HAP-1 (cell line): Measurements from ENCODE around the gene PARS2.

Experiments used
- DNase-seq, 2 experiments: peaks; one replicate each; pipeline ENCODE4 v3.0.0-alpha.2; 2016 to 2020; ENCODE audit warnings: low spot score in 2 of 2
- H3K27me3 ChIP-seq: fragments of 250-450 bp; sonication (Bioruptor Pico); 2 replicates; pipeline ENCODE4 v1.5.1; 2020; ENCODE audit warnings: low read depth, mild to moderate bottlenecking, moderate library complexity
- H3K36me3 ChIP-seq: fragments of 250-450 bp; sonication (Bioruptor Pico); replicated peaks from 2 replicates; pipeline ENCODE4 v1.5.1; 2020; ENCODE audit warnings: mild to moderate bottlenecking
- H3K4me1 ChIP-seq: fragments of 250-450 bp; sonication (Bioruptor Pico); 2 replicates; pipeline ENCODE4 v1.5.1; 2020; ENCODE audit warnings: mild to moderate bottlenecking
- H3K4me3 ChIP-seq: fragments of 250-450 bp; sonication (Bioruptor Pico); 2 replicates; pipeline ENCODE4 v1.5.1; 2020; ENCODE audit warnings: mild to moderate bottlenecking, moderate library complexity
- H3K9me3 ChIP-seq: fragments of 250-450 bp; sonication (Bioruptor Pico); 2 replicates; pipeline ENCODE4 v1.5.1; 2020; ENCODE audit warnings: mild to moderate bottlenecking, moderate library complexity
- in situ Hi-C: fragments of 300-500 bp; cut with MboI; formaldehyde crosslinking; loops from 3 replicates; pipeline ENCODE4 v1.14.3; 2020; ENCODE audit warnings: low sequenced_read_pairs, inconsistent platforms, mixed read lengths

Gene PARS2

GRCh38 chr1:54764133-54764921, at the start of gene PARS2:
Gene PARS2 (minus strand): TSS chr1:54764523. CDS start chr1:54759161, 5,362 bp downstream.
- peak within 1 kb of the TSS; percentile 77 for H3K4me3 ChIP-seq
- H3K9me3 ChIP-seq = no peaks in the 10 kb centered on the region
- no peaks in the 10 kb centered on the region for H3K4me1 ChIP-seq
- no peaks in the 10 kb centered on the region for H3K27me3 ChIP-seq
- in situ Hi-C loops = no loop called here
- no peaks in the 10 kb centered on the region for H3K36me3 ChIP-seq
- DNase-seq = peak; percentile 98

GRCh38 chr1:54814126-54814498, 49.8 kb upstream of the PARS2 start:
- H3K4me1 ChIP-seq = no peaks in the 10 kb centered on the region
- H3K9me3 ChIP-seq = no peaks in the 10 kb centered on the region
- H3K36me3 ChIP-seq = no peaks in the 10 kb centered on the region
- H3K4me3 ChIP-seq = no peak overlapping the region
- in situ Hi-C loops = loop anchor here (25.0 kb wide), 1 partner anchor 952 kb away; no protein-coding TSS in a partner anchor
- DNase-seq = no peak
- H3K27me3 ChIP-seq = no peaks in the 10 kb centered on the region

- Histone ChIP-seq H3K27me3 (no peaks in the 10 kb centered on the region), H3K9me3 (no peaks in the 10 kb centered on the region), H3K4me3 (no peak overlapping the region), H3K4me1 (no peaks in the 10 kb centered on the region), H3K36me3 (no peaks in the 10 kb centered on the region)
- DNase-seq = no peak
- in situ Hi-C loops = loop anchor here (25.0 kb wide), 1 partner anchor 951 kb away; no protein-coding TSS in a partner anchor
Measured at GRCh38 chr1:54813485-54814125, 49.3 kb upstream of the PARS2 start.

GRCh38 chr1:54812801-54813484, 48.6 kb upstream of the PARS2 start:
- no peaks in the 10 kb centered on the region for H3K9me3 ChIP-seq
- H3K4me1 ChIP-seq = no peaks in the 10 kb centered on the region
- in situ Hi-C loops = loop anchor here (25.0 kb wide), 1 partner anchor 951 kb away; no protein-coding TSS in a partner anchor
- H3K36me3 ChIP-seq = no peaks in the 10 kb centered on the region
- H3K4me3 ChIP-seq = no peak overlapping the region
- H3K27me3 ChIP-seq = no peaks in the 10 kb centered on the region
- no peak for DNase-seq

- no peak overlapping the region for H3K4me3 ChIP-seq
- H3K4me1 ChIP-seq = no peaks in the 10 kb centered on the region
- H3K27me3 ChIP-seq = no peaks in the 10 kb centered on the region
- in situ Hi-C loops = loop anchor here (25.0 kb wide), 1 partner anchor 950 kb away; no protein-coding TSS in a partner anchor
- no peaks in the 10 kb centered on the region for H3K9me3 ChIP-seq
- H3K36me3 ChIP-seq = no peaks in the 10 kb centered on the region
- DNase-seq = no peak
Measured at GRCh38 chr1:54811739-54812655, 47.7 kb upstream of the PARS2 start.

- H3K36me3 ChIP-seq = no peaks in the 10 kb centered on the region
- H3K9me3 ChIP-seq = no peaks in the 10 kb centered on the region
- H3K4me3 ChIP-seq = no peak overlapping the region
- H3K4me1 ChIP-seq = no peaks in the 10 kb centered on the region
- in situ Hi-C loops = loop anchor here (25.0 kb wide), 1 partner anchor 949 kb away; no protein-coding TSS in a partner anchor
- no peak for DNase-seq
- H3K27me3 ChIP-seq = no peaks in the 10 kb centered on the region
Measured at GRCh38 chr1:54811066-54811465, 46.7 kb upstream of the PARS2 start.

- Histone ChIP-seq H3K36me3 (no peaks in the 10 kb centered on the region), H3K4me3 (no peak overlapping the region), H3K9me3 (no peaks in the 10 kb centered on the region), H3K27me3 (no peaks in the 10 kb centered on the region), H3K4me1 (no peaks in the 10 kb centered on the region)
- DNase-seq = peak; percentile 52 to 86
- in situ Hi-C loops = loop anchor here (25.0 kb wide), 1 partner anchor 948 kb away; no protein-coding TSS in a partner anchor
Measured at GRCh38 chr1:54810153-54810942, 46.0 kb upstream of the PARS2 start.

GRCh38 chr1:54809496-54810074, 45.3 kb upstream of the PARS2 start:
- Histone ChIP-seq H3K9me3 (no peaks in the 10 kb centered on the region), H3K4me3 (no peak overlapping the region), H3K27me3 (no peaks in the 10 kb centered on the region), H3K36me3 (no peaks in the 10 kb centered on the region), H3K4me1 (no peaks in the 10 kb centered on the region)
- DNase-seq = no peak
- in situ Hi-C loops = loop anchor here (25.0 kb wide), 1 partner anchor 947 kb away; no protein-coding TSS in a partner anchor

- no peak for DNase-seq
- Histone ChIP-seq H3K9me3 (no peaks in the 10 kb centered on the region), H3K4me1 (no peaks in the 10 kb centered on the region), H3K36me3 (no peaks in the 10 kb centered on the region), H3K4me3 (no peak overlapping the region), H3K27me3 (no peaks in the 10 kb centered on the region)
- in situ Hi-C loops = loop anchor here (25.0 kb wide), 1 partner anchor 946 kb away; no protein-coding TSS in a partner anchor
Measured at GRCh38 chr1:54808443-54809207, 44.3 kb upstream of the PARS2 start.

- in situ Hi-C loops = loop anchor here (25.0 kb wide), 1 partner anchor 945 kb away; no protein-coding TSS in a partner anchor
- Histone ChIP-seq H3K9me3 (no peaks in the 10 kb centered on the region), H3K4me3 (no peak overlapping the region), H3K27me3 (peaks cover 2% of the 10 kb centered on the region; the same call in 1 of the 2 replicates), H3K36me3 (no peaks in the 10 kb centered on the region), H3K4me1 (no peaks in the 10 kb centered on the region)
- DNase-seq = no peak
Measured at GRCh38 chr1:54807756-54808155, 43.4 kb upstream of the PARS2 start.

- DNase-seq = no peak
- in situ Hi-C loops = loop anchor here (25.0 kb wide), 1 partner anchor 945 kb away; no protein-coding TSS in a partner anchor
Measured at GRCh38 chr1:54806931-54807611, 42.7 kb upstream of the PARS2 start.

More at GRCh38 chr1:54806931-54807611, 42.7 kb upstream of the PARS2 start:
- Histone ChIP-seq H3K4me3 (no peak overlapping the region), H3K4me1 (no peaks in the 10 kb centered on the region), H3K27me3 (peaks cover 2% of the 10 kb centered on the region; the same call in 1 of the 2 replicates), H3K36me3 (no peaks in the 10 kb centered on the region), H3K9me3 (no peaks in the 10 kb centered on the region)
